Measurements from ENCODE around the gene FST. TPM values are rescaled to one million over a fixed set of nuclear protein-coding genes. Genes with fewer than 3 reads are reported as not detected.

Gene FST
- total RNA-seq, 1 experiment from 2014 or later = 0.45 TPM

DNA sequence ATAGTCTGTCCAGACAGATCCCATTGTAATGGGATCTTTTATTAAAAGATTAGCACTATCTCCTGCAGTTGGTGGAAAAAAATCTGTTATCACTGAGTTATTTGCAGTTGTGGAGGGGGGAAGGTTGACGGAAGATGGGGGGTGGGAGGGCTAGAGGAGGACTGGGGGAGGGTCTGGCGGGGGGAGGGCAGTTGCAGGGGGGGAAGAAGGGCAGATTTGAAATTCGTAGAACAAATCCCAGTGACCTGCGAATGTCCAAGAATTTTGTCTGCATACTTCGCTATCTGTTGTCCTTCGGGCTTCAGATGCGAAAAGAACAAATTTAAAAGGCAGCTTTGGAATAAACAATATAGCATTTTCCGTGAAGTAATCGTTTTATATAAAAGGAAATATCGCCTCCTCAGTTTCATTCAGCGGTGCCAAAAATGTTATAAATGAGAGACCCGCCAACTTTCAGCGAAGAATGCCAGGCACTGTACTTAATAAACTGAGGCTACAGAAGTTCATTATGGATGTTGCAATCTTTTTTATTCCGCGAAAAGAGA is 1.3 kb upstream of the FST start:
- no peaks in the 10 kb centered on the region for H3K36me3 Mint-ChIP-seq (ENCODE audit: insufficient read depth, unreplicated experiment)
- H3K4me3 Mint-ChIP-seq (ENCODE audit: unreplicated experiment) = peak overlapping the region; percentile 75
- H3K36me3 ChIP-seq (ENCODE audit: control insufficient read depth, insufficient read depth, low read length) = no peaks in the 10 kb centered on the region
- ChIA-PET CTCF (no interaction called here), POLR2A (no interaction called here)
- TF ChIP-seq, protein P1, sequence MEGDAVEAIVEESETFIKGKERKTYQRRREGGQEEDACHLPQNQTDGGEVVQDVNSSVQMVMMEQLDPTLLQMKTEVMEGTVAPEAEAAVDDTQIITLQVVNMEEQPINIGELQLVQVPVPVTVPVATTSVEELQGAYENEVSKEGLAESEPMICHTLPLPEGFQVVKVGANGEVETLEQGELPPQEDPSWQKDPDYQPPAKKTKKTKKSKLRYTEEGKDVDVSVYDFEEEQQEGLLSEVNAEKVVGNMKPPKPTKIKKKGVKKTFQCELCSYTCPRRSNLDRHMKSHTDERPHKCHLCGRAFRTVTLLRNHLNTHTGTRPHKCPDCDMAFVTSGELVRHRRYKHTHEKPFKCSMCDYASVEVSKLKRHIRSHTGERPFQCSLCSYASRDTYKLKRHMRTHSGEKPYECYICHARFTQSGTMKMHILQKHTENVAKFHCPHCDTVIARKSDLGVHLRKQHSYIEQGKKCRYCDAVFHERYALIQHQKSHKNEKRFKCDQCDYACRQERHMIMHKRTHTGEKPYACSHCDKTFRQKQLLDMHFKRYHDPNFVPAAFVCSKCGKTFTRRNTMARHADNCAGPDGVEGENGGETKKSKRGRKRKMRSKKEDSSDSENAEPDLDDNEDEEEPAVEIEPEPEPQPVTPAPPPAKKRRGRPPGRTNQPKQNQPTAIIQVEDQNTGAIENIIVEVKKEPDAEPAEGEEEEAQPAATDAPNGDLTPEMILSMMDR (IDR thresholded peaks at IDR 0.05; ENCODE audit: insufficient read depth in 1 of 2, low read depth in 1 of 2, low read length in 1 of 2, severe bottlenecking in 1 of 2, unreplicated experiment in 1 of 2) = no peak
- BruUV-seq (replicated peaks) = no TSS peak
- peak overlapping the region; percentile 44 for H3K4me3 ChIP-seq (ENCODE audit: low read depth, low read length)
- peaks cover 18% of the 10 kb centered on the region for H3K4me1 Mint-ChIP-seq (ENCODE audit: low read depth, unreplicated experiment)
- H3K4me1 ChIP-seq = peaks cover 10% of the 10 kb centered on the region
- DNase-seq = no peak
- intact Hi-C loops (cut with micrococcal nuclease; ENCODE audit: unreplicated experiment) = loop anchor here (5.0 kb wide), 3 partner anchors 253 to 738 kb away; no protein-coding TSS in a partner anchor
- H3K27me3 Mint-ChIP-seq (ENCODE audit: insufficient read depth, unreplicated experiment) = peaks cover 16% of the 10 kb centered on the region
- H3K27ac Mint-ChIP-seq (ENCODE audit: unreplicated experiment) = no peak overlapping the region
- no peaks in the 10 kb centered on the region for H3K9me3 Mint-ChIP-seq (ENCODE audit: unreplicated experiment)
- H3K9me3 ChIP-seq = no peaks in the 10 kb centered on the region
- peaks cover 5% of the 10 kb centered on the region for H3K27me3 ChIP-seq (replicated peaks; ENCODE audit: control insufficient read depth, insufficient read depth, low read length)

GRCh38 chr5:53479590-53480415 is 626 bp upstream of the FST start:
- Histone ChIP-seq H3K36me3 (ENCODE audit: control insufficient read depth, insufficient read depth, low read length) (no peaks in the 10 kb centered on the region), H3K4me3 (ENCODE audit: low read depth, low read length) (peak overlapping the region; percentile 44), H3K4me1 (peaks cover 10% of the 10 kb centered on the region), H3K27me3 (replicated peaks; ENCODE audit: control insufficient read depth, insufficient read depth, low read length) (peaks cover 5% of the 10 kb centered on the region), H3K9me3 (no peaks in the 10 kb centered on the region)
- H3K27ac Mint-ChIP-seq (ENCODE audit: unreplicated experiment) = no peak overlapping the region
- peak overlapping the region; percentile 75 for H3K4me3 Mint-ChIP-seq (ENCODE audit: unreplicated experiment)
- H3K27me3 Mint-ChIP-seq (ENCODE audit: insufficient read depth, unreplicated experiment) = peaks cover 16% of the 10 kb centered on the region
- H3K4me1 Mint-ChIP-seq (ENCODE audit: low read depth, unreplicated experiment) = peaks cover 18% of the 10 kb centered on the region
- no TSS peak for BruUV-seq (replicated peaks)
- ChIA-PET POLR2A (no interaction called here), CTCF (no interaction called here)
- TF ChIP-seq, protein P1 (IDR thresholded peaks at IDR 0.05; ENCODE audit: insufficient read depth in 1 of 2, low read depth in 1 of 2, low read length in 1 of 2, severe bottlenecking in 1 of 2, unreplicated experiment in 1 of 2) = no peak
- DNase-seq = peak in 1 of 2 experiments; percentile 38
- H3K9me3 Mint-ChIP-seq (ENCODE audit: unreplicated experiment) = no peaks in the 10 kb centered on the region
- intact Hi-C loops (cut with micrococcal nuclease; ENCODE audit: unreplicated experiment) = loop anchor here (5.0 kb wide), 4 partner anchors 97 to 737 kb away; no protein-coding TSS in a partner anchor
- no peaks in the 10 kb centered on the region for H3K36me3 Mint-ChIP-seq (ENCODE audit: insufficient read depth, unreplicated experiment)

- DNase-seq = no peak
- CTCF ChIA-PET = interaction anchor here (0.7 kb wide), 1 partner anchor 553 kb away, joined by 4 read pairs; no protein-coding TSS in a partner anchor
- Mint-ChIP-seq H3K27ac (ENCODE audit: unreplicated experiment) (no peak overlapping the region), H3K9me3 (ENCODE audit: unreplicated experiment) (no peaks in the 10 kb centered on the region), H3K36me3 (ENCODE audit: insufficient read depth, unreplicated experiment) (no peaks in the 10 kb centered on the region), H3K4me1 (ENCODE audit: low read depth, unreplicated experiment) (peaks cover 18% of the 10 kb centered on the region), H3K4me3 (ENCODE audit: unreplicated experiment) (peak overlapping the region; percentile 75), H3K27me3 (ENCODE audit: insufficient read depth, unreplicated experiment) (peaks cover 15% of the 10 kb centered on the region)
- BruUV-seq (replicated peaks) = no TSS peak
- H3K9me3 ChIP-seq = no peaks in the 10 kb centered on the region
- H3K36me3 ChIP-seq (ENCODE audit: control insufficient read depth, insufficient read depth, low read length) = no peaks in the 10 kb centered on the region
- intact Hi-C loops (cut with micrococcal nuclease; ENCODE audit: unreplicated experiment) = loop anchor here (5.0 kb wide), 1 partner anchor 96 kb away; no protein-coding TSS in a partner anchor
- peaks cover 10% of the 10 kb centered on the region for H3K4me1 ChIP-seq
- peak overlapping the region; percentile 32 for H3K4me3 ChIP-seq (ENCODE audit: low read depth, low read length)
- H3K27me3 ChIP-seq (replicated peaks; ENCODE audit: control insufficient read depth, insufficient read depth, low read length) = peaks cover 5% of the 10 kb centered on the region
- POLR2A ChIA-PET = no interaction called here
- TF ChIP-seq, protein P1 (IDR thresholded peaks at IDR 0.05; ENCODE audit: insufficient read depth in 1 of 2, low read depth in 1 of 2, low read length in 1 of 2, severe bottlenecking in 1 of 2, unreplicated experiment in 1 of 2) = no peak
These were observed 894 bp downstream of the FST start for GRCh38 chr5:53481159-53481886.
